Activated T-helper 2 cell treated with anti-CD3 and anti-CD28 coated beads, Interferon-gamma antibody, Interleukin-2, Interleukin-4, amounts not matched to agents 10 μg/mL and 5 μg/mL and 100 μg/mL, durations not matched to agents 14 hours and 24 hours and 36 hours (primary cell): ENCODE results near the gene CENPC. TPM values are rescaled to one million over a fixed set of nuclear protein-coding genes. Genes with fewer than 3 reads are reported as not detected.
"Not testable (repeated sequence)": the region's sequence is repeated elsewhere in the genome, so short reads cannot be mapped to it uniquely, and the experiment has no call there.

Experiments used
- DNase-seq: peaks from one replicate; pipeline ENCODE4 v3.0.0; 2021; ENCODE audit warnings: low spot score
- H3K27ac Mint-ChIP-seq: one replicate; pipeline ENCODE4 v1.8.0; 2021; ENCODE audit warnings: mixed read lengths
- H3K27me3 Mint-ChIP-seq: one replicate; pipeline ENCODE4 v1.8.0; 2021; ENCODE audit warnings: low read depth, mixed read lengths
- H3K36me3 Mint-ChIP-seq: one replicate; pipeline ENCODE4 v1.8.0; 2021; ENCODE audit warnings: low read depth, mixed read lengths
- H3K4me1 Mint-ChIP-seq: one replicate; pipeline ENCODE4 v1.8.0; 2021; ENCODE audit warnings: low read depth, mixed read lengths
- H3K4me3 Mint-ChIP-seq: one replicate; pipeline ENCODE4 v1.8.0; 2021; ENCODE audit warnings: low read depth, mild to moderate bottlenecking, moderate library complexity, mixed read lengths
- H3K9me3 Mint-ChIP-seq: one replicate; pipeline ENCODE4 v1.8.0; 2021; ENCODE audit warnings: mixed read lengths
- intact Hi-C: fragments of 100-400 bp; cut with micrococcal nuclease; formaldehyde crosslinking; loops from one replicate; pipeline ENCODE4 v1.15.1; 2023
- total RNA-seq: library from RNA; stranded (reverse); gene quantifications from 2 replicates; pipeline ENCODE4 v1.2.3, GENCODE V29; 2022

Gene CENPC
- total RNA-seq, 1 donor from 2014 or later: 32.0 TPM

DNA sequence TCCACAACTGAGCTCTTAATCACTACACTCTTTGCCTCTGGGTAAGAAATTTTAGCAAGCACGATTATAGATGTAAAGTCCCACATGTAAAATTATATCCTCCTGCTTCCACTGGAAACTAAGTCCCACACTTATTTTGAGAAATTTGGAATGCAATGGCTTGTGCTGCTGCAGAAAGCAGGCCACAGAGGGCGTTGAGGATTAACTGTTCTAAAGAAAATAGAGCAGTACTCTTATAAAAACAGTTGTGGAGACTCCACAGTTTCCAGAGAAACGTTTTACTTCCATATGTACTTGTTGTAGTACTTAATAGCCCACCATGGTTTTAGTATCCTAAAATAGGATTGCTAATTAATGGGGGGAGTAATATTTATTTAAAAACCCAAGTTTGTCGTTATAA is 1.7 kb upstream of the CENPC start:
- Mint-ChIP-seq H3K27me3 (no peaks in the 10 kb centered on the region), H3K9me3 (no peaks in the 10 kb centered on the region), H3K4me3 (peak overlapping the region; percentile 30), H3K4me1 (peaks cover 37% of the 10 kb centered on the region), H3K36me3 (peaks cover 27% of the 10 kb centered on the region), H3K27ac (no peak overlapping the region)
- intact Hi-C loops: loop anchor here (5.0 kb wide), 2 partner anchors 110 to 200 kb away; no protein-coding TSS in a partner anchor
- DNase-seq: no peak

DNA sequence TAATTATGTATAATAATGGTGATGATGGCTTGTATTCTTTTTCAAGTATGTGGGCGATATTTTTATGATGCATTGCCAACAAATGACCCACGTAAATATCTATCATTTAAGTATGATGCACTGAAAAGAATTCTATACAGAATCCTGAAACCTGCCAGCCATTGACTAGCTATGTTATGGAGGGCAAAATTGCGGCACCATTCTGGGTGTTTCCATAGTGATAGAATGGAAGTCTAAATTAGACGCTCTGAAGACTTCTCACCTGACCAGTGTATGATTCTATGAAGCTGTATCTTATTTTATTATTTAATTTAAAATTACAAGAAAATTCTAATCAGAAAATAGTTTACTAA is 677 bp upstream of the CENPC start:
- no peaks in the 10 kb centered on the region for H3K9me3 Mint-ChIP-seq
- H3K27ac Mint-ChIP-seq: no peak overlapping the region
- peaks cover 40% of the 10 kb centered on the region for H3K4me1 Mint-ChIP-seq
- peak overlapping the region; percentile 100 for H3K4me3 Mint-ChIP-seq
- peaks cover 36% of the 10 kb centered on the region for H3K36me3 Mint-ChIP-seq
- intact Hi-C loops: loop anchor here (5.0 kb wide), 2 partner anchors 111 to 201 kb away; no protein-coding TSS in a partner anchor
- DNase-seq: no peak
- no peaks in the 10 kb centered on the region for H3K27me3 Mint-ChIP-seq

DNA sequence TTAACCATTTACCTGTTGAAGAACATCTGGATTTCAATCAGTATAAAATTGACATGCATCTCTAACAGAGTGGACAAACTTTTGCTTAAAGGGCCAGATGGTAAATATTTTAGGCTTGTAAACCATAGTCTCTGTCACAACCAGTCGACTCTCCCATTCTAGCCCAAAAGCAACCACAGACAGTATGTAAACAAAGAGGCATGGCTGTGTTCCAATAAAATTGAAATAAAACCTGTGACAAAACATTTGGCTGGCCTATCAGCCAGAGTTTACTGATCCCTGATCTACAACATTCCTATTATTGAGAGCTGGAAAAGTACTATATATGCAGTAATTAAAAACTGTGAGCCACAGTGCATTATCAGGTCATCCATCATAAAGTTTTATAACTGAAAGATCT is 3.2 kb downstream of the CENPC start:
- Mint-ChIP-seq H3K27ac (no peak overlapping the region), H3K4me1 (peaks cover 44% of the 10 kb centered on the region), H3K9me3 (no peaks in the 10 kb centered on the region), H3K36me3 (peaks cover 69% of the 10 kb centered on the region), H3K27me3 (no peaks in the 10 kb centered on the region), H3K4me3 (no peak overlapping the region)
- intact Hi-C loops: no loop called here
- DNase-seq: no peak

DNA sequence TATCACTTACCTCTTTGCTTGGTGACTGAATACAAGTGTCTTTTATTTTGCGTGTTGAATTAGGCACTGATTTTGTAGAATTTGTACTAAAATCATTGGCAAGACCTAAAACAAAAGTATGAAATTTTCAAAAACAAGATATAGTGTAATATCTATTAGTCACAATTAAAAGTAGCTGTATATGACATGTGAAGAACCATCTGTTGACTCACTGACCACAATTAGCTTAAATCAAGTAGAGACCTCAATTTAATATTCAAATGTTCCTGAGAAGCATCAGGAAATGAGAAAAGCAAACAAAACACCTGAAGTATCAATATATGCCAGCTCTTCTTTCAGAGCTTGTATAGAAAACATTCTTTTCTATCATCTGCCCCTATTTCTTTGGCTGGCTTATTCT is 5.5 kb downstream of the CENPC start:
- Mint-ChIP-seq H3K27me3 (no peaks in the 10 kb centered on the region), H3K4me1 (peaks cover 46% of the 10 kb centered on the region), H3K27ac (no peak overlapping the region), H3K36me3 (peaks cover 86% of the 10 kb centered on the region), H3K4me3 (no peak overlapping the region), H3K9me3 (peaks cover 9% of the 10 kb centered on the region)
- no peak for DNase-seq
- intact Hi-C loops: no loop called here

DNA sequence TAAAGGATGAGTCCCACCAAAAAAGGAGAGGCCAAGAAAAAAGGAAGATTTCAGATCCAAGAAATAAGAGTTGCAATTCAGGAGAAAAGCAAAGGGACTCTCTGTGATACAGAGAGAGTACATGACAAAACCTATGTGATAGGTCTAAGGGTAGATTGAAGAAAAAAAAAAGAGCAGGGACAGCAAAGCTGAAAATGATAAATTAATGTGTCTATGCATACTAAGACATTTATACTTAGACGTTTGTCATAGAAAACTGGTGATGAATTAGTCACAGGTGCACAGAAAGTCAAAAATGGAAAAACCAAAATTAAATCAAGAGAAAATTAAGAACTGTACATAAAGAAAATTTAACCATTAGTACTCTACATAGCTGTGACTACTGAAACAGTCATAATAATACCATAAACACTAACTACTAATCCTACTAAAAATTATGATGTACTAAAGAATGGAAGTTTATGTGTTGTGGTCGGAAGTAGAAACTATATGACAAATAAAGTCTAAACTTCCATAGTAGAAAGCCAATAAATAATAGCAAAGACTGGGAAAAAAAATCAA is 9.9 kb downstream of the CENPC start:
- intact Hi-C loops: no loop called here
- H3K4me3 Mint-ChIP-seq: no peak overlapping the region
- peaks cover 21% of the 10 kb centered on the region for H3K4me1 Mint-ChIP-seq

DNA sequence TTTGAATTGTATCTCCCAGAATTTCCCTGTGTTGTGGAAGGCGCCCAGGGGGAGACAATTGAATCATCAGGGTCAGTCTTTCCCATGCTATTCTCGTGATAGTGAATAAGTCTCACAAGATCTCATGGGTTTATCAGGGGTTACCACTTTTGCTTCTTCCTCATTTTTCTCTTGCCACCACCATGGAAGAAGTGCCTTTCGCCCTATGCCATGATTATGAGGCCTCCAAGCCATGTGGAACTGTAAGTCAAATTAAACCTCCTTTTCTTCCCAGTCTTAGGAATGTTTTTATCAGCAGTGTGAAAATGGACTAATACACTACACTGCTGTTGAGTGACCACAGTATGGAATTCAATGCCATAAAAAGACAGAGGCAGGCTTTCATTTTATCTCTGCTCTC is 12.2 kb downstream of the CENPC start:
- no peaks in the 10 kb centered on the region for H3K27me3 Mint-ChIP-seq
- DNase-seq: no peak
- peaks cover 26% of the 10 kb centered on the region for H3K9me3 Mint-ChIP-seq
- H3K27ac Mint-ChIP-seq: peak overlapping the region; percentile 17
- peaks cover 13% of the 10 kb centered on the region for H3K4me1 Mint-ChIP-seq
- intact Hi-C loops: no loop called here
- peaks cover 86% of the 10 kb centered on the region for H3K36me3 Mint-ChIP-seq
- H3K4me3 Mint-ChIP-seq: no peak overlapping the region

More for the DNA sequence above, 9.9 kb downstream of the CENPC start:
- Mint-ChIP-seq H3K9me3 (peaks cover 26% of the 10 kb centered on the region), H3K36me3 (peaks cover 92% of the 10 kb centered on the region), H3K27ac (no peak overlapping the region), H3K27me3 (no peaks in the 10 kb centered on the region)
- no peak for DNase-seq

DNA sequence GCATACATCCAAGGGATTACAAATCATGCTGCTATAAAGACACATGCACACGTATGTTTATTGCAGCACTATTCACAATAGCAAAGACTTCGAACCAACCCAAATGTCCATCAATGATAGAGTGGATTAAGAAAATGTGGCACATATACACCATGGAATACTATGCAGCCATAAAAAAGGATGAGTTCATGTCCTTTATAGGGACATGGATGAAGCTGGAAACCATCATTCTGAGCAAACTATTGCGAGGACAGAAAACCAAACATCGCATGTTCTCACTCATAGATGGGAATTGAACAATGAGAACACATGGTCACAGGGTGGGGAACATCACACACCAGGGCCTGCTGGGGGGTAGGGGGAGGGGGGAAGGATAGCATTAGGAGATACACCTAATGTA is 12.9 kb downstream of the CENPC start:
- Mint-ChIP-seq H3K36me3 (peaks cover 87% of the 10 kb centered on the region), H3K9me3 (peaks cover 26% of the 10 kb centered on the region), H3K4me1 (peaks cover 15% of the 10 kb centered on the region)
- H3K27me3 Mint-ChIP-seq, intact Hi-C loops, H3K4me3 Mint-ChIP-seq, H3K27ac Mint-ChIP-seq, DNase-seq: not testable (repeated sequence)

DNA sequence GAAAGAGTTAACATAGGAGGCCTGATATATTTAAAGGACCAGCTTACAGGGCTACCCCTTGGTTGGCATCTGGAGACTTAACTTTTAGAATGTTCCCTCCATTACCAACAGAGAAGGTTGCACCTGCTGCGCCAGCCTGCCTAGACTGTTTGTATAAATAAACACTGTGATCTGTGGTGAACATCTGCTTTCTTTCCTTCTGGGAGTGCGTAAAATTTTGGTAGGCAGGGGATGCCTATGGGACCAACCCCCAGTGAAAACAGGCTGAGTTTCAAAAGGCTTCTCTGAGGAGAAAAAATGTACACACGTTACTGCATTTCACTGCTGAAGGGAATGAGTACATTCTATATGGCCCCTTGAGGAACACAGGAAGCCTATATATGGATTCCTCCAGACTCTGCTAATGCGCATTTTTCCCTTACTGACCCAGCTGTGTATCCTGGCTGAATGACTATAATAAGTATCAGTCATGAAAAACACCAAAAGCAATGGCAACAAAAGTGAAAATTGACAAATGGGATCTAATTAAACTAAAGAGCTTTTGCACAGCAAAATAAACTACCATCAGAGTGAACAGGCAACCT is 13.8 kb downstream of the CENPC start:
- no peak for DNase-seq
- H3K27ac Mint-ChIP-seq: no peak overlapping the region

DNA sequence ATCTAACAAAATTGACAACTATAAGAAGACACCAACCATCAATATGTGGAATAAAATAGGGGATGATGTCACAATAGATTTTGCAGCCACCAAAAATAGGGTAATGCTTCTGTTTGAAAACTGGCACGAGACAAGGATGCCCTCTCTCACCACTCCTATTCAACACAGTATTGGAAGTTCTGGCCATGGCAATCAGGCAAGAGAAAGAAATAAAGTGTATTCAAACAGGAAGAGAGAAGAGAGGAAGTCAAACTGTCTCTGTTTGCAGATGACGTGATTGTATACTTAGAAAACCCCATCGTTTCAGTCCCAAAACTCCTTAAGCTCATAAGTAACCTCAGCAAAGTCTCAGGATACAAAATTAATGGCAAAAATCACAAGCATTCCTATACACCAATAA is 21.2 kb downstream of the CENPC start:
- Mint-ChIP-seq H3K36me3 (peaks cover 84% of the 10 kb centered on the region), H3K9me3 (peaks cover 36% of the 10 kb centered on the region), H3K27ac (peak overlapping the region; percentile 96), H3K4me1 (peaks cover 63% of the 10 kb centered on the region)
- H3K4me3 Mint-ChIP-seq, intact Hi-C loops, DNase-seq, H3K27me3 Mint-ChIP-seq: not testable (repeated sequence)

More for the DNA sequence above, 13.8 kb downstream of the CENPC start:
- Mint-ChIP-seq H3K9me3 (peaks cover 29% of the 10 kb centered on the region), H3K4me3 (no peak overlapping the region), H3K27me3 (no peaks in the 10 kb centered on the region), H3K36me3 (peaks cover 87% of the 10 kb centered on the region), H3K4me1 (peaks cover 22% of the 10 kb centered on the region)
- intact Hi-C loops: no loop called here

DNA sequence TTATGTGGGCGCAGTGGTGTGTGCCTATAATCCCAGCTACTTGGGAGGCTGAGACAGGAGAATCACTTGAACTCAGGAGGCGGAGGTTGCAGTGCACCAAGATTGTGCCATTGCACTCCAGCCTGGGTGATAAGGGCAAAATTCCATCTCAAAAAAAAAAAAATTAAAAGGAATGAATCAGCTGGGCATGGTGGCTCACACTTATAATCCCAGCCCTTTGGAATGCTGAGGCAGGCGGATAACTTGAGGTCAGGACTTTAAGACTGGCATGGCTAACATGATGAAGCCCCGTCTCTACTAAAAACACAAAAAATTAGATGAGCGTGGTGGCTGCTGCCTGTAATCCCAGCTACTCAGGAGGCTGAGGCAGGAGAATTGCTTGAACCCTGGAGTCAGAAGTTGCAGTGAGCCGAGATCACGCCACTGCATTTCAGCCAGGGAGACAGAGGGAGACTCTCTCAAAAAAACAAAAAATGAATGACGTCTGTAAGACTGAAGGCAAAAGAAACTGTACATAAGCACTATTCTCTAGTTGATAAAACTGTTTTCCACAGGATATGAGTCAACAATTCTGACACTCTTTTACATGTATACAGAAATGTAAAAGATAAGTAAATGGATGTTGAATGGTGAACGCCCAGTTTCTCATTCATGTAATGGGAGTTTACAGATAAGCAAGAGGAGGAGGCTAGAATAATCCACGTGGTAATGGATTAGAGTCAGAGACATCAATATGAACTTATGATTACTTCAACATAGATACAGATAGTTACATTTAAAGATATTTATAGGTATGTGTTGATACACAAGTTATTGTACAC is 22.2 kb downstream of the CENPC start:
- H3K36me3 Mint-ChIP-seq: peaks cover 83% of the 10 kb centered on the region

DNA sequence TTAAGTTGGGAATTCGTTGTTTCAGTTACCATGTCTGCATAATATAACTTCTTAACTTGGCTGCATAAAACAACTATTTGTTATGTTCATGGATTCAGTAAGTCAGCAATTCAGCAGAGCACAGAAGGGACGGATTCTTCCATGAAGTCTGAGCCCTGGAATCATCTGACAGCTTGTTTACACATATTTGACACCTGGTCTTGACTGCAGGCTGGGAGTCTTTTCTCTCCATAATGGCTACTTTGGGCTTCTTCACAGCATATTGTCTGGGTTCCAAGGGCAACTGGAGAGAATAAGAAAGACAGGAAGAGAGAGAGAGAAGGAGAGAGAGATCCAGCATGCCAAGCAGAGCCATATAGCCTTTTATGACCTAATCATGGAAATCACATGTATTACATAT is 23.1 kb downstream of the CENPC start:
- H3K4me3 Mint-ChIP-seq: no peak overlapping the region
- peaks cover 36% of the 10 kb centered on the region for H3K9me3 Mint-ChIP-seq
- intact Hi-C loops: no loop called here
- peaks cover 58% of the 10 kb centered on the region for H3K4me1 Mint-ChIP-seq
- H3K27ac Mint-ChIP-seq: peak overlapping the region; percentile 96
- no peak for DNase-seq
- peaks cover 82% of the 10 kb centered on the region for H3K36me3 Mint-ChIP-seq
- no peaks in the 10 kb centered on the region for H3K27me3 Mint-ChIP-seq

More for the DNA sequence above, 22.2 kb downstream of the CENPC start:
- H3K9me3 Mint-ChIP-seq: peaks cover 36% of the 10 kb centered on the region
- no peak for DNase-seq
- peak overlapping the region; percentile 96 for H3K27ac Mint-ChIP-seq
- intact Hi-C loops: loop anchor here (1.0 kb wide), 2 partner anchors 22 to 178 kb away; partner anchors contain the start of genes CENPC and UBA6
- H3K4me3 Mint-ChIP-seq: peak overlapping the region; percentile 45
- no peaks in the 10 kb centered on the region for H3K27me3 Mint-ChIP-seq
- peaks cover 60% of the 10 kb centered on the region for H3K4me1 Mint-ChIP-seq

DNA sequence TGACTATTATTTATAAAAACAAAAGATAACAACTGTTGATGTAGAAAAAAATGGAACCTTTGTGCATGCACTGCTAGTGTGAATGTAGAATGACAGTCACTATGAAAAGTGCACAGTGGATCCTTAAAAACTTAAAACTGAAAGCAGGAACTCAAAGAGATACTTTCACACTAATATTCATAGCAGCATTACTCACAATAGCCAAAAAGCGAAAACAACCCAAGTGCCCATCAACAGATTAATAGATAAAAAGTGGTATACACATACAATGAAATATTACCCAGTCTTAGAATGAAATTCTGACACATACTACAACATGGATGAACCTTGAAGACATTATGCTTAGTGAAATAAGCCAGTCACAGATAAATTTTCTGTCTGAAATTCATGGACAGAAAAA is 23.8 kb downstream of the CENPC start:
- H3K9me3 Mint-ChIP-seq: peaks cover 34% of the 10 kb centered on the region
- no peak overlapping the region for H3K4me3 Mint-ChIP-seq
- H3K27me3 Mint-ChIP-seq: no peaks in the 10 kb centered on the region
- DNase-seq: no peak
- intact Hi-C loops: loop anchor here (1.0 kb wide), 2 partner anchors 60 to 728 kb away; no protein-coding TSS in a partner anchor
- H3K4me1 Mint-ChIP-seq: peaks cover 52% of the 10 kb centered on the region
- H3K27ac Mint-ChIP-seq: peak overlapping the region; percentile 96
- H3K36me3 Mint-ChIP-seq: peaks cover 80% of the 10 kb centered on the region

DNA sequence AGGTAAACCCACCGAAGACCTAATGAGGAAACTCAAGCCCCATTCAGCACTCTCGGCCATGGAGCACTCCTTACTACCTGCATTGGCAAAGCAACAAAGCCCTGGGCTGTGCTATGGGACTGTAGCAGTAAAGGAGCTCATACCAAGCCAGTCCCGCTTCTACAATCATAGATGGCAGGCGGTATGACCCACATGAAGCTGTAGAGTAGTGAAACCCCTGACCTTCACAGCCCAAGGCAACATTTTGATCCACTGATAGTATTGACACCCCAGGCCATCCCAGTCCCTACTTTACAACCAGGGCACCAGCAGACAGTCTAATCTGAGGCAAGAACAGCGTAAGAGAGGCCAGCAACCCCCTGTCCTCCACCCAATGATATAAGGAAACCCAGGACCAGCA is 25.2 kb downstream of the CENPC start:
- Mint-ChIP-seq H3K27me3 (no peaks in the 10 kb centered on the region), H3K4me3 (no peak overlapping the region), H3K27ac (peak overlapping the region; percentile 64), H3K36me3 (peaks cover 78% of the 10 kb centered on the region), H3K9me3 (peaks cover 23% of the 10 kb centered on the region), H3K4me1 (peaks cover 45% of the 10 kb centered on the region)
- intact Hi-C loops: no loop called here
- no peak for DNase-seq
